SK-N-SH (cell line): Measurements from ENCODE around the gene IQCE. TPM values are rescaled to one million over a fixed set of nuclear protein-coding genes. Genes with fewer than 3 reads are reported as not detected.

ENCODE experiments used
- CTCF ChIA-PET: fragments of 300-600, 350-600 bp; formaldehyde crosslinking; extraction: SDS; loops from one replicate; lab custom pipeline; 2021; lab: Yijun Ruan, JAX
- POLR2A ChIA-PET: fragments of 350-600 bp; sonication (Branson Sonifier 250); formaldehyde crosslinking; extraction: SDS; loops from one replicate; lab custom pipeline; 2020; ENCODE audit warnings: antibody characterized with exemption, inconsistent platforms; lab: Yijun Ruan, JAX
- DNase-seq: peaks from one replicate; pipeline ENCODE4 v3.0.0; 2012
- H2AFZ ChIP-seq: fragments of 200-600 bp; sonication (generic); 2 replicates; pipeline ENCODE4 v1.8.1; 2016; ENCODE audit warnings: antibody characterized with exemption, mild to moderate bottlenecking, low read depth
- H3F3A ChIP-seq: fragments of 200-600 bp; sonication (generic); replicated peaks from 2 replicates; pipeline ENCODE3; 2016; ENCODE audit warnings: antibody characterized with exemption, mild to moderate bottlenecking; ENCODE audit not compliant: insufficient read depth
- H3K27ac ChIP-seq, 2 experiments: fragments of 200-500 bp in 1 of 2; fragments of 200-600 bp in 1 of 2; sonication (Bioruptor generic) in 1 of 2; sonication (generic), shearing (Covaris generic) in 1 of 2; 2 replicates each; pipeline versions ENCODE4 v1.5.1 to v1.6.1; 2014 to 2016; ENCODE audit warnings: low read depth in 2 of 2, inconsistent platforms in 1 of 2, low read length in 1 of 2, mild to moderate bottlenecking in 1 of 2, mixed read lengths in 1 of 2
- H3K27me3 ChIP-seq: fragments of 200-600 bp; sonication (generic), shearing (Covaris generic); 2 replicates; pipeline ENCODE4 v1.6.1; 2016; ENCODE audit warnings: mixed run types; ENCODE audit not compliant: insufficient read depth
- H3K36me3 ChIP-seq, 2 experiments: fragments of 200-500 bp in 1 of 2; fragments of 200-600 bp in 1 of 2; sonication (Bioruptor generic) in 1 of 2; sonication (generic) in 1 of 2; replicated peaks in 1 of 2; 2 replicates each; pipeline versions ENCODE3 to v1.5.1; 2014 to 2016; ENCODE audit warnings: low read length in 1 of 2, mild to moderate bottlenecking in 1 of 2; ENCODE audit not compliant: insufficient read depth in 2 of 2, control insufficient read depth in 1 of 2
- H3K4me1 ChIP-seq, 2 experiments: fragments of 200-500 bp in 1 of 2; fragments of 200-600 bp in 1 of 2; sonication (Bioruptor generic) in 1 of 2; sonication (generic), shearing (Covaris generic) in 1 of 2; 2 replicates each; pipeline versions ENCODE4 v1.5.1 to v1.6.1; 2014 to 2016; ENCODE audit warnings: low read depth in 1 of 2, low read length in 1 of 2, mixed run types in 1 of 2; ENCODE audit not compliant: insufficient read depth in 2 of 2, control insufficient read depth in 1 of 2
- H3K4me2 ChIP-seq: fragments of 200-600 bp; sonication (generic), shearing (Covaris generic); 2 replicates; pipeline ENCODE4 v1.6.1; 2017; ENCODE audit warnings: mixed run types
- H3K4me3 ChIP-seq, 2 experiments: fragments of 200-500 bp in 1 of 2; fragments of 200-600 bp in 1 of 2; sonication (Bioruptor generic) in 1 of 2; sonication (generic), shearing (Covaris generic) in 1 of 2; 2 replicates each; pipeline versions ENCODE4 v1.5.1 to v1.8.1; 2014 to 2016; ENCODE audit warnings: low read depth in 2 of 2, inconsistent platforms in 1 of 2, low read length in 1 of 2, mild to moderate bottlenecking in 1 of 2, mixed read lengths in 1 of 2, moderate library complexity in 1 of 2
- H3K79me2 ChIP-seq: fragments of 200-600 bp; sonication (generic); 2 replicates; pipeline ENCODE4 v1.8.1; 2017; ENCODE audit warnings: mild to moderate bottlenecking; ENCODE audit not compliant: insufficient read depth
- H3K9ac ChIP-seq: fragments of 200-600 bp; sonication (generic); 2 replicates; pipeline ENCODE4 v1.6.1; 2017; ENCODE audit warnings: mixed run types
- H3K9me2 ChIP-seq: fragments of 200-600 bp; sonication (generic); 2 replicates; pipeline ENCODE4 v1.6.1; 2017; ENCODE audit warnings: mixed run types
- H3K9me3 ChIP-seq: fragments of 200-600 bp; sonication (generic); 2 replicates; pipeline ENCODE4 v1.6.1; 2017; ENCODE audit warnings: mixed run types, mild to moderate bottlenecking, moderate library complexity
- H4K20me1 ChIP-seq: fragments of 200-600 bp; sonication (generic); 2 replicates; pipeline ENCODE4 v1.6.1; 2017; ENCODE audit warnings: mild to moderate bottlenecking, mixed run types; ENCODE audit not compliant: insufficient read depth
- CHD2 ChIP-seq: fragments of 150-350 bp; IDR thresholded peaks from 2 replicates; pipeline ENCODE4 v1.6.1; 2018; ENCODE audit warnings: low read length; ENCODE audit not compliant: partially characterized antibody
- FOSL2 ChIP-seq: IDR thresholded peaks from 2 replicates; pipeline ENCODE4 v1.4.0; 2012; ENCODE audit warnings: low read depth, mild to moderate bottlenecking, moderate library complexity, borderline replicate concordance
- GABPA ChIP-seq: IDR thresholded peaks from 2 replicates; pipeline ENCODE4 v1.4.0; 2012; ENCODE audit warnings: low read depth, mild to moderate bottlenecking
- NFIC ChIP-seq: IDR thresholded peaks from 2 replicates; pipeline ENCODE4 v1.4.0; 2012; ENCODE audit warnings: borderline replicate concordance
- NRF1 ChIP-seq: IDR thresholded peaks from 2 replicates; pipeline ENCODE4 v1.6.1; 2012; ENCODE audit warnings: low read depth, mild to moderate bottlenecking, low read length
- POLR2AphosphoS5 ChIP-seq: IDR thresholded peaks from 2 replicates; pipeline ENCODE4 v1.6.1; 2012; ENCODE audit warnings: low read depth, low read length
- RAD21 ChIP-seq: IDR thresholded peaks from 2 replicates; pipeline ENCODE4 v1.6.1; 2012; ENCODE audit warnings: mild to moderate bottlenecking, low read length
- RCOR1 ChIP-seq: fragments of 150-350 bp; IDR thresholded peaks from 2 replicates; pipeline ENCODE4 v1.6.1; 2017; ENCODE audit warnings: antibody characterized with exemption, low read length
- RXRA ChIP-seq: IDR thresholded peaks from 2 replicates; pipeline ENCODE4 v1.4.0; 2012; ENCODE audit warnings: low read depth, mild to moderate bottlenecking, borderline replicate concordance
- TCF12 ChIP-seq: IDR thresholded peaks from 2 replicates; pipeline ENCODE4 v1.4.0; 2012
- TEAD4 ChIP-seq: IDR thresholded peaks from 2 replicates; pipeline ENCODE4 v1.4.0; 2012; ENCODE audit warnings: mild to moderate bottlenecking, borderline replicate concordance; ENCODE audit not compliant: insufficient read depth
- YY1 ChIP-seq: IDR thresholded peaks from 2 replicates; pipeline ENCODE4 v1.4.0; 2012; ENCODE audit warnings: low read depth, mild to moderate bottlenecking
- WGBS: methylation state at CpG from one replicate; pipeline ENCODE4 v1.1.6; 2017; ENCODE audit warnings: low lambda C conversion rate; 5-methylcytosine and 5-hydroxymethylcytosine counted together
- polyA plus RNA-seq, 3 experiments: library from polyadenylated mRNA; depleted of rRNA; stranded (reverse); fragments of >200 nt; gene quantifications; 2 replicates each; pipeline ENCODE4 v1.2.3, GENCODE V29; 2012
- TF ChIP-seq, protein P1 (sequence below): IDR thresholded peaks from 2 replicates; pipeline ENCODE4 v1.4.0; 2012; ENCODE audit warnings: low read depth, borderline replicate concordance
- TF ChIP-seq, protein P2 (sequence below): fragments of 200-600 bp; sonication (generic); IDR thresholded peaks from 2 replicates; pipeline ENCODE4 v1.6.1; 2017; ENCODE audit warnings: antibody characterized with exemption, mild to moderate bottlenecking, moderate library complexity

IQCE gene
- polyA plus RNA-seq, 1 of the 3 experiments (the other 2 are of a cell fraction): 14.4 TPM

DNA sequence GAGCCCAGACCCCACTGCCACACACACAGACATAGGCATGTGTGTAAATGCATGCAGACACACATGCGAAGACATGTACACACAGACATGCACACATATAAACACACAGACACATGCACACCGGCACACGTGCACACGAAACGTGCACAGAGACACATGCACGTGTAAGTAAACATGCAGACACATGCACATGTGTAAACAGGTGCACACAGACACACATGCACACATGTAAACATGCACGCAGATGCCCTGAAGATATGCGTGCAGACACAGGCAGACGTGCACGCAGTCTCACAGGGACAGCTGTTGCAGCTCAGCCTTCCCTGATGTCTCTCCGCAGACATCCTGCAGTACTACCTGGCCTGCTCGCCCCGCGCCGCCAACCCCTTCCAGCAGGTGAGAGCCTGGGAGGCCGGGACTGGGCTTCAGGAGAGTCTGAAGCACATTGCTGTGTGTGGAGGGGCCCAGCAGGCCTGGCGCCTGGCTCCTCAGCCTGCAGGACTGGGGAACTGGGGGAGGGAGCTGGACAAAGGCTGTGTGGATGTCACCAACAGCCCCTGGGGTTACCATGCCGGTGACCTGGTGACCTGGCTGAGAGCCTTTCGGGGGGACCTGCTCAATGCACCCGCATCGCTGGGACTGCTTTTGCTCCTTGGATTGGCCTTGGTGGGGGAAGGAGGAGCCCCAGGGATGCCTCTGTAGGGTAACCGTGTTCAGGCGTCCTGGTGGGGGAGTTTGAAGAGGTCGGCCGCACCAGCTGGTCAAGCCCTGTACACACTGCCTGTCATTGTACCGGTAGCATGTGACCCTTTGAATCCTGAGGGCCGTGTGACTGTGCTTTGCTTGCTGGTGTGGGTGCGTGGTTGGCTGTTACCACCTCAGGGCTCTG lies 93.3 kb downstream of the IQCE start:
- peak; percentile 21; the same call in 1 of the 2 replicates for TF ChIP-seq POLR2AphosphoS5
- no peak for TF ChIP-seq RXRA
- DNase-seq: no peak
- Histone ChIP-seq H2AFZ (no peak overlapping the region), H3K9me2 (no peaks in the 10 kb centered on the region), H4K20me1 (peaks cover 30% of the 10 kb centered on the region), H3K4me3 (no peak overlapping the region), H3K27ac (no peak overlapping the region; a peak in 1 of 4 replicates), H3F3A (peaks cover 6% of the 10 kb centered on the region), H3K27me3 (no peaks in the 10 kb centered on the region), H3K9me3 (no peaks in the 10 kb centered on the region), H3K79me2 (peaks cover 26% of the 10 kb centered on the region; the same call in 1 of the 2 replicates), H3K36me3 (peaks cover 43 to 73% of the 10 kb centered on the region in 2 experiments), H3K9ac (no peak overlapping the region), H3K4me2 (no peak overlapping the region), H3K4me1 (peaks cover 0 to 18% of the 10 kb centered on the region in 2 experiments; a peak in 1 of 4 replicates)
- WGBS: 94% methylated on average over 25 of the region's 28 CpGs
- ChIA-PET POLR2A (no interaction called here), CTCF (interaction anchor here (0.9 to 4.6 kb wide), 5 partner anchors 8 to 29 kb away, joined by 4 to 28 read pairs (median 17); no protein-coding TSS in a partner anchor)

DNA sequence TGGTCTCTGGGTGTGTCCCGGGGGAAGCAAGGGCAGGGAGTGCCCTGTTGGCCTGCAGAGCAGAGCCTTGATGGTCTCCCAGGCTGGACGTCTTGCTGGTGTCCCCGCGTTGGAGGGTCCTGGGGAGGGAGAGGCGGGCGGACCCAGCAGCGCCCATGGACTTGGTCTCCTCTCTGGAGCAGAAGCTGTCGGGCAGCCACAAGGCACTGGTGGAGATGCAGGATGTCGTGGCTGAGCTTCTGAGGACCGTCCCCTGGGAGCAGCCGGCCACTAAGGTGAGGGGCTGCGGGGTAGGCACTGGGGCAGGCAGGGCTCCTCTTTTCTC lies 93.9 kb downstream of the IQCE start:
- ChIA-PET CTCF (interaction anchor here (0.8 to 4.6 kb wide), 8 partner anchors 8 to 48 kb away, joined by 3 to 28 read pairs (median 5); no protein-coding TSS in a partner anchor), POLR2A (no interaction called here)
- Histone ChIP-seq H3K9me3 (no peaks in the 10 kb centered on the region), H2AFZ (no peak overlapping the region), H3K27me3 (no peaks in the 10 kb centered on the region), H3K4me2 (no peak overlapping the region), H3K27ac (no peak overlapping the region; a peak in 1 of 4 replicates), H3K9ac (no peak overlapping the region), H3K36me3 (peaks cover 45 to 69% of the 10 kb centered on the region in 2 experiments), H3K4me1 (peaks cover 0 to 16% of the 10 kb centered on the region in 2 experiments; a peak in 1 of 4 replicates), H4K20me1 (peaks cover 28% of the 10 kb centered on the region), H3K79me2 (peaks cover 20% of the 10 kb centered on the region; the same call in 1 of the 2 replicates), H3F3A (peaks cover 6% of the 10 kb centered on the region), H3K4me3 (no peak overlapping the region), H3K9me2 (no peaks in the 10 kb centered on the region)
- WGBS: 95% methylated on average over 9 of the region's 12 CpGs
- TF ChIP-seq TCF12: no peak
- TF ChIP-seq CHD2: no peak
- TF ChIP-seq, protein P1, sequence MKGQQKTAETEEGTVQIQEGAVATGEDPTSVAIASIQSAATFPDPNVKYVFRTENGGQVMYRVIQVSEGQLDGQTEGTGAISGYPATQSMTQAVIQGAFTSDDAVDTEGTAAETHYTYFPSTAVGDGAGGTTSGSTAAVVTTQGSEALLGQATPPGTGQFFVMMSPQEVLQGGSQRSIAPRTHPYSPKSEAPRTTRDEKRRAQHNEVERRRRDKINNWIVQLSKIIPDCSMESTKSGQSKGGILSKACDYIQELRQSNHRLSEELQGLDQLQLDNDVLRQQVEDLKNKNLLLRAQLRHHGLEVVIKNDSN: no peak
- DNase-seq: no peak

DNA sequence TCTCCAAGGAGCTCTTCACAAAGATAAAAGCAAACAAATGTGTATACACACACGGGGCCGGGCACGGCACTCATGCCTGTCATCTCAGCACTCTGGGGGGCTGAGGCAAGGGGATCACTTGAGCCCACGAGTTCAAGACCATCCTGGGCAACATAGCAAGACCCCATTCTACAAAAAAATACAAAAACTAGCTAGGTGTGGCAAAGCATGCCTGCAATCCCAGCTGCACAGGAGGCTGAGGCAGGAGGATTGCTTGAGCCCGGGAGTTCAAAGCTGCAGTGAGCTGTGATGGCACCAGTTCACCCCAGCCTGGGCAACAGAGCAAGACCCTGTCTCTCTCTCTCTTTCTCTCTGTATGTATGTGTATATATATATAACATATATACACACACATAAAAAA lies 95.3 kb downstream of the IQCE start:
- Histone ChIP-seq H3K27me3 (no peaks in the 10 kb centered on the region), H3K36me3 (peaks cover 37 to 71% of the 10 kb centered on the region in 2 experiments), H3K4me1 (peaks cover 0 to 5% of the 10 kb centered on the region in 2 experiments; a peak in 1 of 4 replicates), H3K9me3 (no peaks in the 10 kb centered on the region), H3K9ac (no peak overlapping the region), H4K20me1 (peaks cover 29% of the 10 kb centered on the region), H3F3A (peaks cover 6% of the 10 kb centered on the region), H3K79me2 (peaks cover 12% of the 10 kb centered on the region; the same call in 1 of the 2 replicates), H3K4me2 (no peak overlapping the region), H2AFZ (no peak overlapping the region), H3K4me3 (no peak overlapping the region), H3K27ac (no peak overlapping the region), H3K9me2 (no peaks in the 10 kb centered on the region)
- no peak for DNase-seq
- no peak for TF ChIP-seq RAD21
- TF ChIP-seq FOSL2: no peak
- TF ChIP-seq YY1: no peak
- TF ChIP-seq POLR2AphosphoS5: no peak
- TF ChIP-seq, protein P1: no peak
- TF ChIP-seq TEAD4: no peak
- no peak for TF ChIP-seq GABPA
- TF ChIP-seq NFIC: no peak
- TF ChIP-seq, protein P2, sequence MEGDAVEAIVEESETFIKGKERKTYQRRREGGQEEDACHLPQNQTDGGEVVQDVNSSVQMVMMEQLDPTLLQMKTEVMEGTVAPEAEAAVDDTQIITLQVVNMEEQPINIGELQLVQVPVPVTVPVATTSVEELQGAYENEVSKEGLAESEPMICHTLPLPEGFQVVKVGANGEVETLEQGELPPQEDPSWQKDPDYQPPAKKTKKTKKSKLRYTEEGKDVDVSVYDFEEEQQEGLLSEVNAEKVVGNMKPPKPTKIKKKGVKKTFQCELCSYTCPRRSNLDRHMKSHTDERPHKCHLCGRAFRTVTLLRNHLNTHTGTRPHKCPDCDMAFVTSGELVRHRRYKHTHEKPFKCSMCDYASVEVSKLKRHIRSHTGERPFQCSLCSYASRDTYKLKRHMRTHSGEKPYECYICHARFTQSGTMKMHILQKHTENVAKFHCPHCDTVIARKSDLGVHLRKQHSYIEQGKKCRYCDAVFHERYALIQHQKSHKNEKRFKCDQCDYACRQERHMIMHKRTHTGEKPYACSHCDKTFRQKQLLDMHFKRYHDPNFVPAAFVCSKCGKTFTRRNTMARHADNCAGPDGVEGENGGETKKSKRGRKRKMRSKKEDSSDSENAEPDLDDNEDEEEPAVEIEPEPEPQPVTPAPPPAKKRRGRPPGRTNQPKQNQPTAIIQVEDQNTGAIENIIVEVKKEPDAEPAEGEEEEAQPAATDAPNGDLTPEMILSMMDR: no peak
- TF ChIP-seq NRF1: no peak
- no peak for TF ChIP-seq RCOR1
- POLR2A ChIA-PET: interaction anchor here (1.2 kb wide), 1 partner anchor 24 kb away, joined by 3 read pairs; no protein-coding TSS in a partner anchor
- WGBS: 81% methylated on average over 5 of the region's 5 CpGs
- CTCF ChIA-PET: interaction anchor here (1.0 to 4.6 kb wide), 10 partner anchors 7 to 82 kb away, joined by 3 to 28 read pairs (median 5); no protein-coding TSS in a partner anchor
